AG10803 (cell line): ENCODE results near the gene SYTL5.

Source experiments
- DNase-seq: peaks from one replicate; pipeline ENCODE4 v3.0.0; 2010; ENCODE audit warnings: low read depth
- H3K4me3 ChIP-seq: 2 replicates; pipeline ENCODE4 v1.5.1; 2011; ENCODE audit warnings: mild to moderate bottlenecking, low read length, control low read depth
- CTCF ChIP-seq: conservative IDR thresholded peaks from 2 replicates; pipeline ENCODE4 v1.5.1; 2011; ENCODE audit warnings: mild to moderate bottlenecking, low read length, control low read depth, inconsistent platforms

SYTL5 gene

DNA sequence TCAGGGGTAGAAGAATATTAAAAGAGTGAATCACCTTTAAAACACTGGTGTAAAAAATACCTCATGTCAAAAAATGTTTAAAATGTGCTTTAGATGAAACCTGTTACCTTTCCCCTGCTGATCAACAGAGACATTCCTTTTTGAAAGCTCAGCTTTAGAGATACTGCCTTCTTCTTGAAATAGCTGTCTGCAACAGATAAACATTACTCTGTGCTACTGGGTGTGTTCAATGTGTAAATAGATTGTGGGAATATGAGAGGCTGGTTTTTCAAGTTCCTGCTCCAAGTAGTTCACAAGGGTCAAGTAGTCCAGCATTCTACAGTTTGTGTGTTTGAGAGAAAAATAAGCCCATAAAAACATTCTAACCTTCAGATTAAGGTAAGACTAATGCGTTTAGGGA is at the start of gene SYTL5:
SYTL5 (plus strand) TSS at position 263 of the 400 bp plus-strand sequence. CDS start 27,337 bp downstream, outside the sequence.
- no peak for DNase-seq
- H3K4me3 ChIP-seq = no peak within 1 kb of the TSS
- TF ChIP-seq CTCF = no peak

DNA sequence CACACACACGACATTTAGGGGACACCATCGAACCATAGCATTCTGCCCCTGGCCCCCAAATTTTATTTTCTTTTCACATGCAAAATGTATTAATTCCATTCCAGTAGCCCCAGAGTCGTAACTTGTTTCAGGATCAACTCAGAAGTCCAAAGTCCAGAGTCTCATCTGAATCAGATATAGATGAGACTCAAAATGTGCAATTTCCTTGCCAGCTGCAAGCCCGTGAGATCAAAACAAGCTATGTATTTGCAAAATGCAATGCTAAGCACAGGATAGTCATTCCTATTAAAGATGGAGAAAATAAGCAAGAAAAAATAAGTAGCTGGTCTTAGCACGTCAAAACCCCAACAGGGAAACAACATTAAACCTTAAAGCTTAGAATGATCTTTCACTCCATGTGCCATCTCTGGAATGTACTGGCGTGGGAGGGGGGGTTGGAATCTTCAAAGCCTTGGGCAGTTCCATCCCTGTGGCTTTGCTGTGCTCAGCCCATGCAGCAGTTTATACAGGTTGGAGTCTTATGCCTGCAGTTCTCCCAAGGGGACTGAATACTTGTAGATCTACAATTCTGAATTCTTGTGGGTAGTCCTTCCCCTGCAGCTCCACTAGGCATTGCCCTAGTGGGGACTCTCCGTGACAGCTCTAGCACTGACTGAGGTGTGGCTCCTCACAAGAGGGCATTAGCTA is 47.7 kb upstream of the SYTL5 start:
- peak; percentile 27 for DNase-seq
- H3K4me3 ChIP-seq = no peak overlapping the region
- TF ChIP-seq CTCF = no peak

DNA sequence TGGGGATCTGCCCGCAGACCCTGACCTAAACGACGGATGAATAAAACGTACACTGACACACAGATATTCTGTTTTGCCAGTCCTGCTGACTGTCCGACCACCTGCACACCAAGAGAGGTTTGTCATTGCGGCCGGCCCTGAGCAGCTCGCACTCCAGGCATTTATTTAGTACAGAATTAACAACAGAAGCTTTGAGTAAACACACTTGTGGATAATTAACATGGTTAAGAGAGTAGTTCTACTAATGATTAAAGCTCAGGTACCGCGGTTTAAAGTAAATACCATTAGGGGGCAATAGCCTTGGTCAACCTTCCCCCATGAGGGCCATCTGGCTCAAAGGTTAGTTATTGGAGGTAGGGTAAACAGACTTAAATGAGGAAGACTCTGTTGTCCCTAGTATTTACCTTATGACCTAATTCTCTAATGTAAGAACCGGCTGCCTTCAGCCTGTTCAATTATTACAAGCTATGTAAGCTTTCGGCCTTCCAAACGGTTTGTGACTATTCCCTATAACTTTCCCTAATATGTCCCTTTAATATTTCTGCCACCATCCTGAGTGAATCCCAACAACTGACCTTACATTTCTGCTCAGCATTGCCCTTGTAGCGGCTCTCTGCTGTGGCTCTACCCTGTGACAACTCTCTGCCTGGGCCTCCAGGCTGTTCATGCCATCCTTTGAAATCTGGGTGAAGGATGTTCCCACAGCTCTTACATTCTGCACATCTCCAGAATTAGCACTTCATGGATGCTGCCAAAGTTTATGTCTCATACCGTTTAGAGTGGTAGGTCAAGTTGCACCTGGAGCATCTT is 46.9 kb upstream of the SYTL5 start:
- no peak for TF ChIP-seq CTCF
- H3K4me3 ChIP-seq = no peak overlapping the region
- DNase-seq = no peak

- no peak for TF ChIP-seq CTCF
- H3K4me3 ChIP-seq = no peak overlapping the region
- DNase-seq = no peak
These were observed 45.2 kb upstream of the SYTL5 start for GRCh38 chrX:37961118-37961517.

GRCh38 chrX:37967714-37968113 is 38.6 kb upstream of the SYTL5 start:
- no peak overlapping the region for H3K4me3 ChIP-seq
- DNase-seq = no peak
- TF ChIP-seq CTCF = no peak

GRCh38 chrX:37975421-37975820 is 30.9 kb upstream of the SYTL5 start:
- DNase-seq = no peak
- H3K4me3 ChIP-seq = no peak overlapping the region
- no peak for TF ChIP-seq CTCF

- no peak for DNase-seq
- H3K4me3 ChIP-seq = no peak overlapping the region
- TF ChIP-seq CTCF = no peak
These were observed 30.2 kb upstream of the SYTL5 start for GRCh38 chrX:37976153-37976552.
